HepG2 (cell line): ENCODE data around the gene TRAPPC5. TPM values are rescaled to one million over a fixed set of nuclear protein-coding genes. Genes with fewer than 3 reads are reported as not detected.

ENCODE experiments used
- BRF2 ChIP-seq: sonication (generic); formaldehyde crosslinking; IDR thresholded peaks from 2 replicates; pipeline ENCODE4 v1.8.1; 2022; ENCODE audit warnings: mild to moderate bottlenecking, missing genetic modification reagents
- DPF2 ChIP-seq: sonication (generic); formaldehyde crosslinking; IDR thresholded peaks from 2 replicates; pipeline ENCODE4 v1.4.0; 2020; ENCODE audit warnings: mild to moderate bottlenecking, low read depth, missing genetic modification reagents, borderline replicate concordance
- ETV6 ChIP-seq: sonication (generic); formaldehyde crosslinking; conservative IDR thresholded peaks from 2 replicates; pipeline ENCODE4 v1.4.0; 2020; ENCODE audit warnings: missing genetic modification reagents
- HDAC1 ChIP-seq: sonication (generic); formaldehyde crosslinking; IDR thresholded peaks from 2 replicates; pipeline ENCODE4 v1.5.1; 2020; ENCODE audit warnings: mild to moderate bottlenecking, missing genetic modification reagents
- MEIS2 ChIP-seq: sonication (generic); formaldehyde crosslinking; IDR thresholded peaks from 2 replicates; pipeline ENCODE4 v1.9.0; 2021; ENCODE audit warnings: mild to moderate bottlenecking, missing genetic modification reagents
- MTF1 ChIP-seq: sonication (generic); formaldehyde crosslinking; IDR thresholded peaks from 2 replicates; pipeline ENCODE4 v1.5.0; 2020; ENCODE audit warnings: missing genetic modification reagents
- PAF1 ChIP-seq: IDR thresholded peaks from 2 replicates; pipeline ENCODE4 v1.6.1; 2016; ENCODE audit warnings: missing genetic modification reagents, missing compliant biosample characterization
- RFXANK ChIP-seq: IDR thresholded peaks from 2 replicates; pipeline ENCODE4 v1.6.1; 2016
- TBL1XR1 ChIP-seq: fragments of 150-350 bp; IDR thresholded peaks from 2 replicates; pipeline ENCODE4 v1.6.1; 2014; ENCODE audit warnings: borderline replicate concordance, low read length; ENCODE audit not compliant: partially characterized antibody
- TERF1 ChIP-seq: sonication (generic); formaldehyde crosslinking; IDR thresholded peaks from 2 replicates; pipeline ENCODE4 v1.8.0; 2022; ENCODE audit warnings: mild to moderate bottlenecking, missing genetic modification reagents, moderate library complexity
- TFAP4 ChIP-seq: sonication (generic); IDR thresholded peaks from 2 replicates; pipeline ENCODE4 v1.6.1; 2016; ENCODE audit warnings: low read depth, borderline replicate concordance
- THAP7 ChIP-seq: sonication (generic); formaldehyde crosslinking; IDR thresholded peaks from 2 replicates; pipeline ENCODE4 v1.8.1; 2023; ENCODE audit warnings: mild to moderate bottlenecking, missing genetic modification reagents
- ZBTB1 ChIP-seq: sonication (generic); formaldehyde crosslinking; IDR thresholded peaks from 2 replicates; pipeline ENCODE4 v1.4.0; 2020; ENCODE audit warnings: missing genetic modification reagents, borderline replicate concordance
- ZFP82 ChIP-seq: sonication (generic); formaldehyde crosslinking; IDR thresholded peaks from 2 replicates; pipeline ENCODE4 v1.5.1; 2020; ENCODE audit warnings: mild to moderate bottlenecking, missing genetic modification reagents, borderline replicate concordance
- ZFYVE20 ChIP-seq: sonication (generic); formaldehyde crosslinking; IDR thresholded peaks from 2 replicates; pipeline ENCODE4 v1.8.0; 2023; ENCODE audit warnings: low read depth, mild to moderate bottlenecking, moderate library complexity, missing genetic modification reagents, borderline replicate concordance
- ZNF296 ChIP-seq: sonication (generic); formaldehyde crosslinking; conservative IDR thresholded peaks from 2 replicates; pipeline ENCODE4 v1.5.0; 2020; ENCODE audit warnings: mild to moderate bottlenecking, missing genetic modification reagents
- ZNF530 ChIP-seq: sonication (generic); formaldehyde crosslinking; IDR thresholded peaks from 2 replicates; pipeline ENCODE4 v1.5.0; 2020; ENCODE audit warnings: low read depth, mild to moderate bottlenecking, missing genetic modification reagents
- ZNF660 ChIP-seq: sonication (generic); formaldehyde crosslinking; IDR thresholded peaks from 2 replicates; pipeline ENCODE4 v1.5.1; 2020; ENCODE audit warnings: mild to moderate bottlenecking, low read depth, missing genetic modification reagents, borderline replicate concordance
- ZNF724P ChIP-seq: sonication (generic); formaldehyde crosslinking; IDR thresholded peaks from 2 replicates; pipeline ENCODE4 v1.8.0; 2022; ENCODE audit warnings: missing genetic modification reagents, borderline replicate concordance
- ZNF841 ChIP-seq: sonication (generic); formaldehyde crosslinking; IDR thresholded peaks from 2 replicates; pipeline ENCODE4 v1.8.1; 2023; ENCODE audit warnings: missing genetic modification reagents, borderline replicate concordance
- polyA plus RNA-seq, 8 experiments: library from polyadenylated mRNA; depleted of rRNA in 3 of 8; stranded (reverse) in 7 of 8; unstranded in 1 of 8; fragments of >200 nt; fragmentation: Illumina TruSeq in 4 of 8; extraction: Trizol in 4 of 8; gene quantifications; 2 replicates each; pipeline versions ENCODE4 v1.2.1 to v1.2.3, GENCODE V29; 2011 to 2016; ENCODE audit warnings: low read depth in 4 of 8, missing spikeins in 1 of 8, mixed read lengths in 1 of 8; ENCODE audit not compliant: insufficient read depth in 1 of 8
- total RNA-seq, 5 experiments: library from RNA; depleted of rRNA; stranded (reverse); fragments of >200 nt; fragmentation: Illumina TruSeq; extraction: Trizol; gene quantifications; 2 replicates each; pipeline ENCODE4 v1.2.3, GENCODE V29; 2016; ENCODE audit warnings: low read depth in 1 of 5
- TF ChIP-seq, protein P1 (sequence below): sonication (generic); formaldehyde crosslinking; IDR thresholded peaks from 2 replicates; pipeline ENCODE4 v1.8.1; 2023; ENCODE audit warnings: missing genetic modification reagents, mild to moderate bottlenecking, borderline replicate concordance
- TF ChIP-seq, protein P2 (sequence below): sonication (generic); formaldehyde crosslinking; IDR thresholded peaks from 2 replicates; pipeline ENCODE4 v1.8.0; 2022; ENCODE audit warnings: low read depth, missing genetic modification reagents
- TF ChIP-seq, protein P3 (sequence below): sonication (generic); formaldehyde crosslinking; IDR thresholded peaks from 2 replicates; pipeline ENCODE4 v1.4.0; 2020; ENCODE audit warnings: missing genetic modification reagents, borderline replicate concordance

The TRAPPC5 gene
- total and polyA plus RNA-seq, 2 of the 13 experiments (the other 11 are each of a cell fraction or from before 2014, with no cell fraction given), result 38.5 to 78.7 TPM

- TF ChIP-seq ZNF724P (CRISPR knock-in tag) (peak; percentile 87; the same call in 1 of the 2 replicates), TERF1 (no peak), ZNF530 (CRISPR knock-in tag) (no peak), HDAC1 (peak; percentile 79), MTF1 (CRISPR knock-in tag) (no peak), ZNF660 (CRISPR knock-in tag) (no peak), ZNF296 (CRISPR knock-in tag) (no peak), RFXANK (no peak), MEIS2 (CRISPR knock-in tag) (no peak), BRF2 (no peak), ETV6 (CRISPR knock-in tag) (no peak), ZBTB1 (CRISPR knock-in tag) (no peak), TFAP4 (no peak), ZFP82 (CRISPR knock-in tag) (peak; percentile 88; the same call in 1 of the 2 replicates), TBL1XR1 (no peak), THAP7 (CRISPR knock-in tag) (no peak; the same call in 1 of the 2 replicates), ZFYVE20 (CRISPR knock-in tag) (peak; percentile 74; the same call in 1 of the 2 replicates), ZNF841 (CRISPR knock-in tag) (no peak), PAF1 (CRISPR knock-in tag) (no peak), DPF2 (CRISPR knock-in tag) (peak; percentile 65)
- TF ChIP-seq, protein P1, sequence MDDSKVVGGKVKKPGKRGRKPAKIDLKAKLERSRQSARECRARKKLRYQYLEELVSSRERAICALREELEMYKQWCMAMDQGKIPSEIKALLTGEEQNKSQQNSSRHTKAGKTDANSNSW (CRISPR knock-in tag), result no peak
- TF ChIP-seq, protein P2, sequence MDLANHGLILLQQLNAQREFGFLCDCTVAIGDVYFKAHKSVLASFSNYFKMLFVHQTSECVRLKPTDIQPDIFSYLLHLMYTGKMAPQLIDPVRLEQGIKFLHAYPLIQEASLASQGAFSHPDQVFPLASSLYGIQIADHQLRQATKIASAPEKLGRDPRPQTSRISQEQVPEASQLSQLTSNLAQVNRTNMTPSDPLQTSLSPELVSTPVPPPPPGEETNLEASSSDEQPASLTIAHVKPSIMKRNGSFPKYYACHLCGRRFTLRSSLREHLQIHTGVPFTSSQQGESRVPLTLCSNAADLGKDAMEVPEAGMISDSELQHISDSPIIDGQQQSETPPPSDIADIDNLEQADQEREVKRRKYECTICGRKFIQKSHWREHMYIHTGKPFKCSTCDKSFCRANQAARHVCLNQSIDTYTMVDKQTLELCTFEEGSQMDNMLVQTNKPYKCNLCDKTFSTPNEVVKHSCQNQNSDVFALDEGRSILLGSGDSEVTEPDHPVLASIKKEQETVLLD (CRISPR knock-in tag), result peak; percentile 37; the same call in 1 of the 2 replicates
- TF ChIP-seq, protein P3, sequence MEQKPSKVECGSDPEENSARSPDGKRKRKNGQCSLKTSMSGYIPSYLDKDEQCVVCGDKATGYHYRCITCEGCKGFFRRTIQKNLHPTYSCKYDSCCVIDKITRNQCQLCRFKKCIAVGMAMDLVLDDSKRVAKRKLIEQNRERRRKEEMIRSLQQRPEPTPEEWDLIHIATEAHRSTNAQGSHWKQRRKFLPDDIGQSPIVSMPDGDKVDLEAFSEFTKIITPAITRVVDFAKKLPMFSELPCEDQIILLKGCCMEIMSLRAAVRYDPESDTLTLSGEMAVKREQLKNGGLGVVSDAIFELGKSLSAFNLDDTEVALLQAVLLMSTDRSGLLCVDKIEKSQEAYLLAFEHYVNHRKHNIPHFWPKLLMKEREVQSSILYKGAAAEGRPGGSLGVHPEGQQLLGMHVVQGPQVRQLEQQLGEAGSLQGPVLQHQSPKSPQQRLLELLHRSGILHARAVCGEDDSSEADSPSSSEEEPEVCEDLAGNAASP (CRISPR knock-in tag), result no peak
These were observed 43.8 kb upstream of the TRAPPC5 start, which contains the start of gene STXBP2 (continued) for GRCh38 chr19:7636691-7637373.
